Osteoblast (primary cell): ENCODE measurements around the gene CMTM7. TPM values are rescaled to one million over a fixed set of nuclear protein-coding genes. Genes with fewer than 3 reads are reported as not detected.

Source experiments
- DNase-seq: peaks from one replicate; pipeline ENCODE4 v3.0.0; 2011; ENCODE audit warnings: low spot score, mixed read lengths; ENCODE audit not compliant: insufficient read length; ENCODE audit errors: missing footprints
- H2AFZ ChIP-seq: 2 replicates; pipeline ENCODE4 v1.6.0; 2011; ENCODE audit warnings: mild to moderate bottlenecking, low read length
- H3K27ac ChIP-seq: 2 replicates; pipeline ENCODE4 v1.5.1; 2011; ENCODE audit warnings: mild to moderate bottlenecking, low read depth, low read length, moderate library complexity
- H3K27me3 ChIP-seq: 2 replicates; pipeline ENCODE4 v1.6.0; 2012; ENCODE audit warnings: mild to moderate bottlenecking, control low read depth, inconsistent platforms, low read length, moderate library complexity; ENCODE audit not compliant: insufficient read depth
- H3K36me3 ChIP-seq: 2 replicates; pipeline ENCODE4 v1.5.1; 2011; ENCODE audit warnings: mild to moderate bottlenecking, low read length, control low read depth, moderate library complexity; ENCODE audit not compliant: insufficient read depth
- H3K4me1 ChIP-seq: 2 replicates; pipeline ENCODE4 v1.5.1; 2011; ENCODE audit warnings: mild to moderate bottlenecking, low read length, control low read depth, moderate library complexity; ENCODE audit not compliant: insufficient read depth
- H3K4me2 ChIP-seq: 2 replicates; pipeline ENCODE4 v1.6.0; 2011; ENCODE audit warnings: mild to moderate bottlenecking, low read length; ENCODE audit not compliant: insufficient read depth
- H3K4me3 ChIP-seq: fragments of 200-600 bp; sonication (generic); 3 replicates; pipeline ENCODE4 v1.5.1; 2012; ENCODE audit warnings: mild to moderate bottlenecking, low read length, inconsistent platforms; ENCODE audit not compliant: insufficient read depth
- H3K79me2 ChIP-seq: 2 replicates; pipeline ENCODE4 v1.6.0; 2012; ENCODE audit warnings: mild to moderate bottlenecking, low read length, control low read depth, inconsistent platforms; ENCODE audit not compliant: insufficient read depth
- H3K9me3 ChIP-seq: 2 replicates; pipeline ENCODE4 v1.5.1; 2011; ENCODE audit warnings: low read depth, low read length, control low read depth
- H4K20me1 ChIP-seq: 2 replicates; pipeline ENCODE4 v1.6.0; 2012; ENCODE audit warnings: mild to moderate bottlenecking, low read length, control low read depth; ENCODE audit not compliant: insufficient read depth
- CTCF ChIP-seq: IDR thresholded peaks from 2 replicates; pipeline ENCODE4 v1.5.1; 2011; ENCODE audit warnings: mild to moderate bottlenecking, low read depth, low read length, moderate library complexity; ENCODE audit errors: extremely low read depth
- total RNA-seq: library from RNA; depleted of rRNA; stranded (reverse); fragments of >200 nt; gene quantifications from 2 replicates; pipeline ENCODE4 v1.2.3, GENCODE V29; 2012

CMTM7 gene
- total RNA-seq, 1 donor = 7.2 TPM

- Histone ChIP-seq H3K4me2 (no peak overlapping the region), H2AFZ (no peak overlapping the region), H4K20me1 (no peaks in the 10 kb centered on the region), H3K27me3 (no peaks in the 10 kb centered on the region), H3K9me3 (no peaks in the 10 kb centered on the region), H3K79me2 (no peaks in the 10 kb centered on the region), H3K36me3 (no peaks in the 10 kb centered on the region), H3K4me1 (no peaks in the 10 kb centered on the region), H3K27ac (no peak overlapping the region), H3K4me3 (no peak overlapping the region)
- TF ChIP-seq CTCF = no peak
- no peak for DNase-seq
Measured at GRCh38 chr3:32367442-32367841, 24.2 kb upstream of the CMTM7 start.

- no peak for TF ChIP-seq CTCF
- Histone ChIP-seq H2AFZ (no peak overlapping the region), H3K9me3 (no peaks in the 10 kb centered on the region), H3K4me3 (no peak overlapping the region), H3K27ac (no peak overlapping the region), H3K4me1 (peaks cover 4% of the 10 kb centered on the region), H3K79me2 (no peaks in the 10 kb centered on the region), H3K4me2 (no peak overlapping the region), H4K20me1 (no peaks in the 10 kb centered on the region), H3K36me3 (no peaks in the 10 kb centered on the region), H3K27me3 (peaks cover 2% of the 10 kb centered on the region)
- no peak for DNase-seq
Measured at GRCh38 chr3:32371461-32372212, 20.0 kb upstream of the CMTM7 start.

DNA sequence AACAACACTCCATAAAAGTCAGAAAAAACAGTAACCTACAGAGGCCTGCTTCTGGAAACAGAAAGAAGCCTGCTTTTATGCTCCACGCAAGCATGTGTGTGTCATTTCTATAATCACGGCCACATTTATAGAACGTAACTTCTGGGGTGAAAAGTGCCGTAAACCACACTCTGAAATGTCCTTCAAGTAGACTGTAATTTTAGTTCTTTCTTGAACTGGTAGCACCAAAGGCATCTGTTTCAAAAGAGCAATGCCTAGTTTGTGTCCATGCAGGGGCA, 19.5 kb upstream of the CMTM7 start:
- Histone ChIP-seq H2AFZ (no peak overlapping the region), H3K36me3 (no peaks in the 10 kb centered on the region), H3K27ac (no peak overlapping the region), H3K27me3 (peaks cover 2% of the 10 kb centered on the region), H4K20me1 (no peaks in the 10 kb centered on the region), H3K4me1 (peaks cover 4% of the 10 kb centered on the region), H3K4me3 (no peak overlapping the region), H3K79me2 (no peaks in the 10 kb centered on the region), H3K9me3 (no peaks in the 10 kb centered on the region), H3K4me2 (no peak overlapping the region)
- TF ChIP-seq CTCF = no peak
- DNase-seq = no peak

DNA sequence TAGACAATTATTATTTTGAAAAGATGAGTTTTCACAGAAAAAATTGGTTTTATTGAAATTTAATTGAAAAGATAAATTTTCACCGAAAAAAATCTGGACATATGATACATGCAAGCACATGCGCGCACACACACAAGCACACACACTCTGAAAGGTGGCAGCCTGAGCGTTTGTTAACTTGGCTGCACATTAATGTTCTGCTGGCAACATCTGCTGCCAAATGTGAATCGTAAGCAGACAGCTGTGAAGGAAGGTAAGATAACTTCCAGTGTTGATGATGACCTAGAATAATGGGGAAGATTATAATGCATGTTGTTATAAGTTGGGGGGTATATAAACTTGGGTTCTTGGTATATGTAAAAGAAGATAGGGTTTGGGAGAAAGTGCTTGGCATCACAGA, 18.4 kb upstream of the CMTM7 start:
- Histone ChIP-seq H2AFZ (no peak overlapping the region), H3K4me1 (peaks cover 4% of the 10 kb centered on the region), H3K4me3 (no peak overlapping the region), H4K20me1 (no peaks in the 10 kb centered on the region), H3K79me2 (no peaks in the 10 kb centered on the region), H3K27ac (no peak overlapping the region), H3K9me3 (no peaks in the 10 kb centered on the region), H3K27me3 (peaks cover 2% of the 10 kb centered on the region), H3K36me3 (no peaks in the 10 kb centered on the region), H3K4me2 (no peak overlapping the region)
- TF ChIP-seq CTCF = no peak
- no peak for DNase-seq
